ENCODE results near the gene LYSMD4. TPM values are rescaled to one million over a fixed set of nuclear protein-coding genes. Genes with fewer than 3 reads are reported as not detected.

Gene LYSMD4
- total RNA-seq, 2 donors from 2014 or later, result 9.7 to 11.7 TPM

DNA sequence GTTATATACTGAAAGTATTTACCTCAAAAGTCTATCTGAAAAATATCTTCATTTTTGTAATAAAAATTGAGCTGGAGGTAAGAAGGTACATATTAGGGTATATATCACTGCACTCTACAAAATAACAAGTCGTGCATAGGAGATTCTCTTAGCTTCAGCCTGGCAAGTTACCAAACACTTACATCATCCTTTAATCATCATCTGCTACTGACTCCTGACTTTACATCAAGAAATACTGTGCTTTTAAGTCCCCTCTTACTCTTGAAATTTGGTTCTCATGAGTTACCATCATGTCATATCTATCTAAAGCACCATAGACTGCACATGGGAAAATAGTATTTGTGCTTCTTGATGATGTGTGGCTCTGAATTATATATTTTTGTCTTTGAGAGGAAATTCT is 50.8 kb downstream of the LYSMD4 start:
- Mint-ChIP-seq H3K27ac (peak overlapping the region; percentile 66), H3K4me1 (ENCODE audit: low read depth) (peaks cover 16% of the 10 kb centered on the region), H3K9me3 (peaks cover 4 to 11% of the 10 kb centered on the region in 2 donors), H3K4me3 (peak overlapping the region in 1 of 2 donors; percentile 41), H3K36me3 (ENCODE audit: insufficient read depth in 2 of 2) (peaks cover 16 to 26% of the 10 kb centered on the region in 2 donors), H3K27me3 (ENCODE audit: low read depth) (no peaks in the 10 kb centered on the region)
- DNase-seq, result no peak
- ATAC-seq (replicated peaks in 1 of 2), result peak; percentile 50 to 68

DNA sequence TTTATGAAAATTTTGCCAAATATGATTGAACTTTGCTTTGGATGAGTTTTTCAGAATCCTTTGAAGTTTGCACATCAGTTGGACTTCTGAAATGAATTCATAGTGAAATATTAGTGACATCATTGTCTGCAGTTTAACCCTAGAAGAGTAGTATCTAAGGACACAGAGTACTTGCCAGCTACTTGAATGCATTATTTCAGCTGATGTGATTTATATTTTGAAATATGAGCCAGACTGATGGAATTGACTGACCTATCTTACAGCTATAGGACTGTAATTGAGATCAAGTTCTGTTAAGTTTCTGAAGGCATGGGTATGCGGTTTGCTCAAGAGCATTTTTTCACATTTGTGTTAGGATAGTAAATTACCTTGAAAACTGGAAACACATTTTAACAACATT is 51.2 kb downstream of the LYSMD4 start:
- Mint-ChIP-seq H3K27ac (peak overlapping the region; percentile 66), H3K36me3 (ENCODE audit: insufficient read depth in 2 of 2) (peaks cover 15 to 29% of the 10 kb centered on the region in 2 donors), H3K9me3 (peaks cover 4 to 11% of the 10 kb centered on the region in 2 donors)

GRCh38 chr15:99680276-99680675 is 53.0 kb downstream of the LYSMD4 start:
- H3K9me3 Mint-ChIP-seq, result peaks cover 0 to 8% of the 10 kb centered on the region in 2 donors
- H3K4me3 Mint-ChIP-seq, result no peak overlapping the region
- ATAC-seq (replicated peaks in 1 of 2) (no peak), DNase-seq (no peak)
- H3K27ac Mint-ChIP-seq, result peak overlapping the region; percentile 50
- peaks cover 8 to 23% of the 10 kb centered on the region in 2 donors for H3K36me3 Mint-ChIP-seq (ENCODE audit: insufficient read depth in 2 of 2)
- H3K4me1 Mint-ChIP-seq (ENCODE audit: low read depth), result peaks cover 16% of the 10 kb centered on the region
- H3K27me3 Mint-ChIP-seq (ENCODE audit: low read depth), result no peaks in the 10 kb centered on the region

More for the DNA sequence above, 51.2 kb downstream of the LYSMD4 start:
- no peak overlapping the region for H3K4me3 Mint-ChIP-seq
- ATAC-seq (replicated peaks in 1 of 2) (no peak), DNase-seq (no peak)
- H3K27me3 Mint-ChIP-seq (ENCODE audit: low read depth), result no peaks in the 10 kb centered on the region
- peaks cover 16% of the 10 kb centered on the region for H3K4me1 Mint-ChIP-seq (ENCODE audit: low read depth)

DNA sequence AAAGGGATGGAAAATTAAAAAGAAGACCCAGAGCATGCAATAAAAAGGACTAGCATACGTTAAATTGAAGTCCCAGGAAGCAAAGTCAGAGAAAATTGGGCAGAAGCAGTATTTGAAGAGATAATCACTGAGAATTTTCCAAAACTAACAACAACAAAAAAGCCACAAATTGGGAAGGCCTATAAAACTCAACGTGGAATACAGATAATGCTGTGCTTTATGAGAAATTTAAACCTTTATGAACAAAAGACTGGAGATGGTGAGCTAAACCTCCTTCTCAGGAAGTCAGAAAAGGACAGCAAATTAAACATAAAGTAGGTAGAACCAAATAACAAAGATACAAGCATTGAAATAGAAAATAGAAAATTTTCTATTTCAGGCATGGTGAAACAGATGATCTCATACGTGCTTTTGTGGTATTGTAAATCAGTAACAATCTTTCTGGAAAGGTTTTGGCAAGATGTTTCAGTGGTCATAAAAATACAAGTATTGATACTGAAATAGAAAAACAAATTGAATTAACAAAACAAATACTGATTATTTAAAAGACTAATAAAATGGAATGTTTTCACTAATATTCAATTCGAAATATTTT is 55.6 kb downstream of the LYSMD4 start:
- H3K36me3 Mint-ChIP-seq (ENCODE audit: insufficient read depth in 2 of 2), result peaks cover 2 to 20% of the 10 kb centered on the region in 2 donors
- no peaks in the 10 kb centered on the region for H3K27me3 Mint-ChIP-seq (ENCODE audit: low read depth)
- H3K9me3 Mint-ChIP-seq, result no peaks in the 10 kb centered on the region
- H3K4me3 Mint-ChIP-seq, result no peak overlapping the region
- no peak for DNase-seq
- H3K27ac Mint-ChIP-seq, result peak overlapping the region; percentile 4
- H3K4me1 Mint-ChIP-seq (ENCODE audit: low read depth), result peaks cover 8% of the 10 kb centered on the region
- no peak for ATAC-seq (replicated peaks in 1 of 2)

Other genes starting within 250 kb of the LYSMD4 start
- gene MEF2A, start 167.5 kb downstream of the LYSMD4 start, total RNA-seq, result 10 to 100 TPM; 24.1 to 26.0 TPM